Coronary artery (tissue), 2 donors: ENCODE measurements around the gene SASH1.

Experiments used
- DNase-seq: peaks from one replicate; pipeline ENCODE4 v3.0.0-alpha.2; 2017; ENCODE audit warnings: low spot score
- H3K27ac ChIP-seq, 2 donors: fragments of 200-600 bp; sonication (generic); one replicate each; pipeline ENCODE4 v1.5.1; 2016 to 2019
- H3K4me3 ChIP-seq: fragments of 200-600 bp; sonication (generic); 2 replicates; pipeline ENCODE4 v1.5.1; 2016; ENCODE audit warnings: mild to moderate bottlenecking, moderate library complexity
- CTCF ChIP-seq: fragments of 200-600 bp; sonication (generic); IDR thresholded peaks from one replicate; pipeline ENCODE4 v1.5.1; 2019; ENCODE audit warnings: antibody characterized with exemption

The SASH1 gene

GRCh38 chr6:148419430-148419829, 76.8 kb downstream of the SASH1 start:
- Histone ChIP-seq H3K4me3 (no peak overlapping the region), H3K27ac (no peak overlapping the region)
- DNase-seq: no peak
- no peak for TF ChIP-seq CTCF

GRCh38 chr6:148422085-148422484, 79.4 kb downstream of the SASH1 start:
- H3K4me3 ChIP-seq: no peak overlapping the region
- no peak for DNase-seq
- H3K27ac ChIP-seq: no peak overlapping the region
- TF ChIP-seq CTCF: no peak

GRCh38 chr6:148423133-148423532, 80.5 kb downstream of the SASH1 start:
- DNase-seq: no peak
- Histone ChIP-seq H3K4me3 (no peak overlapping the region), H3K27ac (peak overlapping the region in 1 of 2 donors; percentile 20)
- no peak for TF ChIP-seq CTCF

GRCh38 chr6:148423601-148424270, 81.1 kb downstream of the SASH1 start:
- H3K27ac ChIP-seq: peak overlapping the region in 1 of 2 donors; percentile 20

GRCh38 chr6:148425443-148425842, 82.8 kb downstream of the SASH1 start:
- Histone ChIP-seq H3K4me3 (no peak overlapping the region), H3K27ac (no peak overlapping the region)
- no peak for TF ChIP-seq CTCF
- no peak for DNase-seq

More at GRCh38 chr6:148423601-148424270, 81.1 kb downstream of the SASH1 start:
- TF ChIP-seq CTCF: no peak
- no peak overlapping the region for H3K4me3 ChIP-seq
- DNase-seq: no peak

GRCh38 chr6:148426317-148426977, 83.8 kb downstream of the SASH1 start:
- Histone ChIP-seq H3K4me3 (no peak overlapping the region), H3K27ac (no peak overlapping the region)
- no peak for DNase-seq
- no peak for TF ChIP-seq CTCF

- TF ChIP-seq CTCF: no peak
- Histone ChIP-seq H3K27ac (no peak overlapping the region), H3K4me3 (no peak overlapping the region)
- no peak for DNase-seq
Measured at GRCh38 chr6:148427333-148427732, 84.7 kb downstream of the SASH1 start.
